GM12878 (cell line): ENCODE data around the gene ITGB2.

Experiments
- CREM ChIP-seq: IDR thresholded peaks from 2 replicates; pipeline ENCODE4 v1.6.1; 2014; ENCODE audit warnings: antibody characterized with exemption, low read depth
- EZH2 ChIP-seq: IDR thresholded peaks from 2 replicates; pipeline ENCODE4 v1.6.1; 2012; ENCODE audit warnings: low read depth, mild to moderate bottlenecking, control low read depth, inconsistent platforms, low read length, borderline replicate concordance; ENCODE audit not compliant: control insufficient read depth
- MEF2A ChIP-seq: IDR thresholded peaks from 2 replicates; pipeline ENCODE4 v1.6.1; 2011; ENCODE audit warnings: low read depth, mild to moderate bottlenecking, low read length, moderate library complexity; ENCODE audit not compliant: insufficient read depth
- MLLT1 ChIP-seq: fragments of 450-650 bp; IDR thresholded peaks from 2 replicates; pipeline ENCODE4 v1.6.1; 2016; ENCODE audit warnings: mild to moderate bottlenecking
- NFIC ChIP-seq: IDR thresholded peaks from 2 replicates; pipeline ENCODE4 v1.6.1; 2012; ENCODE audit warnings: low read depth, mild to moderate bottlenecking, inconsistent platforms, low read length, moderate library complexity
- NR2F1 ChIP-seq: fragments of 450-650 bp; conservative IDR thresholded peaks from 2 replicates; pipeline ENCODE4 v1.6.1; 2017; ENCODE audit warnings: mild to moderate bottlenecking
- POLR2A ChIP-seq: IDR thresholded peaks from 2 replicates; pipeline ENCODE4 v1.6.1; 2011; ENCODE audit warnings: low read depth, mild to moderate bottlenecking, low read length
- POLR2AphosphoS2 ChIP-seq: IDR thresholded peaks from 2 replicates; pipeline ENCODE4 v1.6.1; 2011; ENCODE audit warnings: low read depth, mild to moderate bottlenecking, low read length, improper control_type of control experiment, moderate library complexity
- RAD21 ChIP-seq: IDR thresholded peaks from 2 replicates; pipeline ENCODE4 v1.6.1; 2011; ENCODE audit warnings: mild to moderate bottlenecking, low read depth, low read length, moderate library complexity; ENCODE audit not compliant: insufficient read depth
- SRF ChIP-seq, 2 experiments: IDR thresholded peaks; 2 replicates each; pipeline ENCODE4 v1.6.1; 2011; ENCODE audit warnings: low read depth in 2 of 2, low read length in 2 of 2, mild to moderate bottlenecking in 1 of 2, moderate library complexity in 1 of 2
- USF1 ChIP-seq: IDR thresholded peaks from 2 replicates; pipeline ENCODE4 v1.6.1; 2011; ENCODE audit warnings: borderline replicate concordance, low read depth, mild to moderate bottlenecking, moderate library complexity, mixed read lengths, low read length; ENCODE audit not compliant: insufficient read depth; ENCODE audit errors: extremely low read length
- YY1 ChIP-seq: IDR thresholded peaks from 2 replicates; pipeline ENCODE4 v1.6.1; 2011; ENCODE audit warnings: low read depth, mild to moderate bottlenecking, low read length
- TF ChIP-seq, protein P1 (sequence below), 3 experiments: IDR thresholded peaks in 2 of 3; conservative IDR thresholded peaks in 1 of 3; 2 replicates each; pipeline ENCODE4 v1.5.1; 2011; ENCODE audit warnings: low read depth in 3 of 3, low read length in 3 of 3, mild to moderate bottlenecking in 3 of 3, control low read depth in 2 of 3, moderate library complexity in 2 of 3, inconsistent platforms in 1 of 3, mixed read lengths in 1 of 3; ENCODE audit not compliant: control insufficient read depth in 2 of 3, insufficient read depth in 1 of 3; ENCODE audit errors: extremely low read depth in 1 of 3

DNA sequence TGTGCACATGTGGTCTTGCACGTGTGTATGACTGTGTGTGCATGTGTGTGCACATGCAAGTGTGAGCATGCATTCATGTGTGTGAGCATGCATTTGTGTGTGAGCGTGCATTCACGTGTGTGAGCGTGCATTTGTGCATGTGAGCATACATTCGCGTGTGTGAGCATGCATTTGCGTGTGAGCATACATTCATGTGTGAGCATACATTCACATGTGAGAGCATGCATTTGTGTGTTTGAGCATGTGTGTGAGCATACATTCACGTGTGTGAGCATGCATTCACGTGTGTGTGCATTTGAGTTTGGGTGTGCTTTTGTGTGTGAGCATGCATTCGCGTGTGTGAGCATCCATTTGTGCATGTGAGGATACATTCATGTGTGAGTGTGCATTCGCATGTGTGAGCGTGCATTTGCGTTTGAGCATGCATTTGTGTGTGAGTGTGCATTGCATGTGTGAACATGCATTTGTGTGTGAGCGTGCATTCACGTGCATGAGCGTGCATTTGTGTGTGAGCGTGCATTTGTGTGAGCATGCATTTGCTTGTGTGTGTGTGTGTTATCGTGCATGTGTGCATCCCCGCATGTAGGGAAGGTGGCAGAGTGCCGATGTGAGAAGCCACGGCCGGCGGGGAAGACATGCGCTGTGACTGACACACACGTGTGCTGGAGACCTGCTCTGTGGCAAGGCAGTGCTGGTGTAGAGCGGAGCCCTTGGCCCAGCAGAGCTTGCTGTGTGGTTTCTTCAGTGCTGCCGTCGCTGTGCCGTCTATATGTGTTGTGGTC is 18.2 kb downstream of the ITGB2 start:
- TF ChIP-seq YY1 (no peak), EZH2 (no peak), MEF2A (no peak), NFIC (no peak), POLR2A (no peak), USF1 (no peak), CREM (no peak), MLLT1 (no peak), POLR2AphosphoS2 (no peak), NR2F1 (no peak), SRF (IDR thresholded peaks at IDR 0.05; ENCODE audit: low read depth in 2 of 2, low read length in 2 of 2) (no peak), RAD21 (no peak)
- TF ChIP-seq, protein P1, sequence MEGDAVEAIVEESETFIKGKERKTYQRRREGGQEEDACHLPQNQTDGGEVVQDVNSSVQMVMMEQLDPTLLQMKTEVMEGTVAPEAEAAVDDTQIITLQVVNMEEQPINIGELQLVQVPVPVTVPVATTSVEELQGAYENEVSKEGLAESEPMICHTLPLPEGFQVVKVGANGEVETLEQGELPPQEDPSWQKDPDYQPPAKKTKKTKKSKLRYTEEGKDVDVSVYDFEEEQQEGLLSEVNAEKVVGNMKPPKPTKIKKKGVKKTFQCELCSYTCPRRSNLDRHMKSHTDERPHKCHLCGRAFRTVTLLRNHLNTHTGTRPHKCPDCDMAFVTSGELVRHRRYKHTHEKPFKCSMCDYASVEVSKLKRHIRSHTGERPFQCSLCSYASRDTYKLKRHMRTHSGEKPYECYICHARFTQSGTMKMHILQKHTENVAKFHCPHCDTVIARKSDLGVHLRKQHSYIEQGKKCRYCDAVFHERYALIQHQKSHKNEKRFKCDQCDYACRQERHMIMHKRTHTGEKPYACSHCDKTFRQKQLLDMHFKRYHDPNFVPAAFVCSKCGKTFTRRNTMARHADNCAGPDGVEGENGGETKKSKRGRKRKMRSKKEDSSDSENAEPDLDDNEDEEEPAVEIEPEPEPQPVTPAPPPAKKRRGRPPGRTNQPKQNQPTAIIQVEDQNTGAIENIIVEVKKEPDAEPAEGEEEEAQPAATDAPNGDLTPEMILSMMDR (IDR thresholded peaks at IDR 0.05 in 2 of 3, conservative IDR thresholded peaks at IDR 0.05 in 1 of 3; ENCODE audit: control insufficient read depth in 2 of 3, extremely low read depth in 1 of 3, insufficient read depth in 1 of 3, low read depth in 3 of 3, low read length in 3 of 3), result no peak
